Measurements from ENCODE around the gene EFNA2. TPM values are rescaled to one million over a fixed set of nuclear protein-coding genes. Genes with fewer than 3 reads are reported as not detected.

Gene EFNA2
- polyA plus RNA-seq, 1 donor (not counting 4 experiments of a cell fraction or from before 2014, with no cell fraction given), result not detected

- dilution Hi-C loops (cut with MboI; ENCODE audit: extremely low pct_ligation_motif_present, low sequenced_read_pairs), result no loop called here
- no peaks in the 10 kb centered on the region for H3K36me3 ChIP-seq (ENCODE audit: control insufficient read depth in 2 of 2, extremely low read depth in 1 of 2, insufficient read depth in 2 of 2, low read length in 2 of 2)
- peak; percentile 67 for TF ChIP-seq EZH2 (IDR thresholded peaks at IDR 0.05; ENCODE audit: low read length)
- TF ChIP-seq CTCF (optimal IDR thresholded peaks at IDR 0.05 in 1 of 3, IDR thresholded peaks at IDR 0.05 in 1 of 3, conservative IDR thresholded peaks at IDR 0.05 in 1 of 3; ENCODE audit: extremely low read depth in 1 of 3, insufficient read depth in 2 of 3, low read length in 3 of 3), result no peak
- no peaks in the 10 kb centered on the region for H3K9me1 ChIP-seq (ENCODE audit: control insufficient read depth, extremely low read depth, insufficient read depth, low read length)
- no peak overlapping the region for H3K27ac ChIP-seq (ENCODE audit: control insufficient read depth, insufficient read depth, low read length)
- no peak overlapping the region for H3K4me2 ChIP-seq (ENCODE audit: control insufficient read depth, extremely low read depth, insufficient read depth, low read depth, low read length)
- H4K20me1 ChIP-seq (ENCODE audit: control insufficient read depth, extremely low read depth, insufficient read depth, low read length), result peaks cover 3% of the 10 kb centered on the region
- no peak overlapping the region for H3K4me3 ChIP-seq (ENCODE audit: control insufficient read depth in 2 of 3, extremely low read depth in 1 of 3, insufficient read depth in 2 of 3, low read depth in 1 of 3, low read length in 3 of 3)
- FAIRE-seq, result no peak
- no peaks in the 10 kb centered on the region for H3K79me2 ChIP-seq (ENCODE audit: control insufficient read depth, insufficient read depth, low read length)
- H3K9ac ChIP-seq (ENCODE audit: control insufficient read depth, extremely low read depth, insufficient read depth, low read length), result no peak overlapping the region
- no peaks in the 10 kb centered on the region for H3K4me1 ChIP-seq (ENCODE audit: control insufficient read depth, extremely low read depth, insufficient read depth, low read length)
- no peak overlapping the region for H2AFZ ChIP-seq (ENCODE audit: control insufficient read depth, low read length)
- no peaks in the 10 kb centered on the region for H3K9me3 ChIP-seq (ENCODE audit: control insufficient read depth, low read depth, low read length)
- H3K27me3 ChIP-seq (ENCODE audit: control insufficient read depth, extremely low read depth, insufficient read depth, low read length), result peaks cover 91% of the 10 kb centered on the region
- DNase-seq (ENCODE audit: low read depth, low spot score), result no peak
Measured at GRCh38 chr19:1288833-1289685, 3.4 kb downstream of the EFNA2 start.

- Histone ChIP-seq H3K9ac (ENCODE audit: control insufficient read depth, extremely low read depth, insufficient read depth, low read length) (no peak overlapping the region), H3K4me2 (ENCODE audit: control insufficient read depth, extremely low read depth, insufficient read depth, low read depth, low read length) (no peak overlapping the region), H3K4me1 (ENCODE audit: control insufficient read depth, extremely low read depth, insufficient read depth, low read length) (no peaks in the 10 kb centered on the region), H3K9me3 (ENCODE audit: control insufficient read depth, low read depth, low read length) (no peaks in the 10 kb centered on the region), H3K9me1 (ENCODE audit: control insufficient read depth, extremely low read depth, insufficient read depth, low read length) (no peaks in the 10 kb centered on the region), H3K4me3 (ENCODE audit: control insufficient read depth in 2 of 3, extremely low read depth in 1 of 3, insufficient read depth in 2 of 3, low read depth in 1 of 3, low read length in 3 of 3) (no peak overlapping the region), H3K27ac (ENCODE audit: control insufficient read depth, insufficient read depth, low read length) (no peak overlapping the region), H2AFZ (ENCODE audit: control insufficient read depth, low read length) (no peak overlapping the region), H3K79me2 (ENCODE audit: control insufficient read depth, insufficient read depth, low read length) (no peaks in the 10 kb centered on the region), H3K27me3 (ENCODE audit: control insufficient read depth, extremely low read depth, insufficient read depth, low read length) (peaks cover 91% of the 10 kb centered on the region), H4K20me1 (ENCODE audit: control insufficient read depth, extremely low read depth, insufficient read depth, low read length) (no peaks in the 10 kb centered on the region), H3K36me3 (ENCODE audit: control insufficient read depth in 2 of 2, extremely low read depth in 1 of 2, insufficient read depth in 2 of 2, low read length in 2 of 2) (no peaks in the 10 kb centered on the region)
- no peak for DNase-seq (ENCODE audit: low read depth, low spot score)
- TF ChIP-seq EZH2 (IDR thresholded peaks at IDR 0.05; ENCODE audit: low read length) (no peak), CTCF (optimal IDR thresholded peaks at IDR 0.05 in 1 of 3, IDR thresholded peaks at IDR 0.05 in 1 of 3, conservative IDR thresholded peaks at IDR 0.05 in 1 of 3; ENCODE audit: extremely low read depth in 1 of 3, insufficient read depth in 2 of 3, low read length in 3 of 3) (no peak)
- FAIRE-seq, result no peak
- dilution Hi-C loops (cut with MboI; ENCODE audit: extremely low pct_ligation_motif_present, low sequenced_read_pairs), result no loop called here
Measured at GRCh38 chr19:1289686-1290025, 4.0 kb downstream of the EFNA2 start.
